ENCODE measurements around the gene TESMIN.

DNA sequence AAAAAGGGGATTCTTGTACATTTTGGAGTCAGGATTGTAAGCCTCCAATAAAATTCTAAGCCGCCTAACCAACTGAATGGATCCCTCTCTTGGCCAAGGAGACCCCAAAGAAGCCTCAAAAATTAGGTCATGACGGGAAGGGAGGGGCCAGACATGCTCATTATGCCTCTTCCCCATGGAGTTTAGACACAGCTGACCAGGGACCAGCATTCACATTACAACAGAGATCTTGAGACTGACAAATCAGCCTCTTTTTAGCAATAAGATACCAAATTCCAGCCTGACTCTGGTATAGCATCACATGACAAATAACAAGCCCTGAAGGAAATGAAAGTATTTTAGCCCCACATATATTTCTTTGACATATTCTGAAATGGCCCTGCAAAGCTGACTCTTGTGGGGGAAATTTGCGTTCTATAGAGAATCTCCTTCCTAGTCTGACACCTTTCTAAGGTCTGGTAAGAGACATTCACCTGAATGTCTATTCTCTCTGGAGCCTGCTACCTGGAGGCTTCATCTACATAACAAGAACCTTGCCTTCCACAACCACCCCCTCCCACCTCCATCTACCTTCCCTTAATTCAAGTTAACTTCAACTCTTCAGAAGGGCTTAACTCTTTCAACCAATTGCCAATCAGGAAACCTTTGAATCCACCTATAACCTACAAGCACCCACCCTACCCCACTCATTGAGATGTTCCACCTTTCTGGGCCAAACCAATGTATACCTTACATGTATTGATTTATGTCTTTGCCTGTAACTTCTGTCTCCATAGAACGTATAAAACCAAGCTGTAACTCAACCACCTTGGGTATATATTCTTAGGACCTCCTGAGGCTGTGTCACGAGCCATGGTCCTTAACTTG lies 56.7 kb downstream of the TESMIN start:
- no peak for TF ChIP-seq EZH2 (IDR thresholded peaks at IDR 0.05)
- no peak for TF ChIP-seq CTCF (IDR thresholded peaks at IDR 0.05)
- TF ChIP-seq EZH2phosphoT487 (IDR thresholded peaks at IDR 0.05) = no peak
